Naive B cell (primary cell): ENCODE measurements around the gene PHPT1. TPM values are rescaled to one million over a fixed set of nuclear protein-coding genes. Genes with fewer than 3 reads are reported as not detected.

Source experiments
- ATAC-seq, 2 donors: fragments of 150-1000 bp; cut with Tn5 transposase; 2 replicates each; pipeline ENCODE4 v1.10.0; 2021; ENCODE audit warnings: low read depth in 2 of 2, mild to moderate bottlenecking in 2 of 2, moderate library complexity in 2 of 2
- DNase-seq: peaks from one replicate; pipeline ENCODE4 v3.0.0; 2022
- H3K27ac Mint-ChIP-seq, 6 donors: one replicate each; pipeline ENCODE4 v1.8.0; 2020 to 2022; ENCODE audit warnings: mild to moderate bottlenecking in 6 of 6, mixed read lengths in 6 of 6, moderate library complexity in 5 of 6, inconsistent platforms in 2 of 6
- H3K27me3 Mint-ChIP-seq, 3 donors: one replicate each; pipeline ENCODE4 v1.8.0; 2021 to 2022; ENCODE audit warnings: mixed read lengths in 3 of 3, mild to moderate bottlenecking in 1 of 3
- H3K36me3 Mint-ChIP-seq, 2 donors: one replicate each; pipeline ENCODE4 v1.8.0; 2020 to 2022; ENCODE audit warnings: mixed read lengths in 2 of 2, inconsistent platforms in 1 of 2, mild to moderate bottlenecking in 1 of 2
- H3K4me1 Mint-ChIP-seq, 3 donors: one replicate each; pipeline ENCODE4 v1.8.0; 2020 to 2022; ENCODE audit warnings: mixed read lengths in 3 of 3, inconsistent platforms in 1 of 3, mild to moderate bottlenecking in 1 of 3, moderate library complexity in 1 of 3
- H3K4me3 Mint-ChIP-seq, 8 donors: one replicate each; pipeline ENCODE4 v1.8.0; 2020 to 2022; ENCODE audit warnings: mild to moderate bottlenecking in 8 of 8, mixed read lengths in 8 of 8, moderate library complexity in 8 of 8, inconsistent platforms in 2 of 8
- H3K9me3 Mint-ChIP-seq, 7 donors: one replicate each; pipeline ENCODE4 v1.8.0; 2020 to 2022; ENCODE audit warnings: mixed read lengths in 7 of 7, mild to moderate bottlenecking in 5 of 7, inconsistent platforms in 2 of 7, moderate library complexity in 1 of 7
- polyA plus RNA-seq, 6 donors: library from polyadenylated mRNA; unstranded; fragments of 300-500 nt; fragmentation: Illumina TruSeq; gene quantifications; one replicate each; pipeline ENCODE4 v1.2.3, GENCODE V29; 2021; ENCODE audit warnings: low read depth in 6 of 6

The PHPT1 gene
- polyA plus RNA-seq, 6 donors from 2014 or later, result 48.0 to 67.7 (median 49.6) TPM

DNA sequence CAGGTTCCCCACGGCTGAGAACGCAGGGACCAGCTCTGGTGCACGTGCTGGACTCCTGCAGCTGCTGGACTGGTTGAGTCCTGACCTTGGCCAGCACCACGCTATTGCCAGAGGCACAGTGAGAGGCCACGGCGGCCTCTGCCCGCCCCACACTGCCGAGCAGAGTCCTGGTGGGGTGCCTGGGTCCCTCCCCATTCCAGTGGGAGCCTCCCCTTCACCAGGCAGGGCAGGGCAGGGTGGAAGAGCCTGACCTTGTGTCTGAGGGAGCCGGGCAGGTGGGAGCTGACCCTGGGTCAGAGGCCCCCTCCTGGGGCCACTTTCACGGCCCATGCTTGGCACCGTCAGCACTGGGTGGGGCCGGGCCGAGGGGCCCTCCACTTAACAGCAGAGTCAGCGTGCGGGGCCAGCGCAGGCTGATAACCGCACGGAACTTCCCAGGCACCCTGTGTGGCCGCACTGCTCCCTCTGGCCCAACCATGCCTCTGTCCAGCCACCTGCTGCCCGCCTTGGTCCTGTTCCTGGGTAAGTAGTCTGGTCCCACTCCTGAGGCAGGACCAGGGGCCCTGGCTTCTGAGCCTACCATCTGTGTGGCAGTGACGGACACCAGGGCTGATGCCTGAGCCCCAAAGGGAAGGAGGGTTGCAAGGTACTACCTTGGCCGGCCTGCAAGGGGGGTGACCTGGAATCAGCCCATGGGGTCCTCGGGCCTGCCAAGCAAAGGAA lies 2.9 kb downstream of the PHPT1 start, which contains the start of gene MAMDC4:
MAMDC4 (plus strand) TSS at position 406 of the 723 bp plus-strand sequence; CDS start at position 477, 71 bp downstream.
- no peak for ATAC-seq
- Mint-ChIP-seq H3K9me3 (peaks cover 0 to 2% (median 0%) of the 10 kb centered on the region in 7 donors), H3K27ac (peak within 1 kb of the TSS in 1 of 6 donors; percentile 29)

GRCh38 chr9:136852664-136853595 lies 3.7 kb downstream of the PHPT1 start:
- no peak overlapping the region for H3K4me3 Mint-ChIP-seq
- no peaks in the 10 kb centered on the region for H3K36me3 Mint-ChIP-seq
- H3K27ac Mint-ChIP-seq, result no peak overlapping the region
- H3K9me3 Mint-ChIP-seq, result peaks cover 0 to 2% (median 0%) of the 10 kb centered on the region in 7 donors
- no peak for DNase-seq
- ATAC-seq, result no peak
- H3K4me1 Mint-ChIP-seq, result peaks cover 6 to 14% (median 8%) of the 10 kb centered on the region in 3 donors
- H3K27me3 Mint-ChIP-seq, result peaks cover 2 to 4% (median 3%) of the 10 kb centered on the region in 3 donors

More for the DNA sequence above, 2.9 kb downstream of the PHPT1 start, which contains the start of gene MAMDC4:
- Mint-ChIP-seq H3K4me3 (peak within 1 kb of the TSS in 5 of 8 donors; percentile 22 to 63 (median 45)), H3K27me3 (peaks cover 4 to 10% (median 8%) of the 10 kb centered on the region in 3 donors), H3K4me1 (peaks cover 12 to 21% (median 13%) of the 10 kb centered on the region in 3 donors), H3K36me3 (no peaks in the 10 kb centered on the region)
- DNase-seq, result no peak

DNA sequence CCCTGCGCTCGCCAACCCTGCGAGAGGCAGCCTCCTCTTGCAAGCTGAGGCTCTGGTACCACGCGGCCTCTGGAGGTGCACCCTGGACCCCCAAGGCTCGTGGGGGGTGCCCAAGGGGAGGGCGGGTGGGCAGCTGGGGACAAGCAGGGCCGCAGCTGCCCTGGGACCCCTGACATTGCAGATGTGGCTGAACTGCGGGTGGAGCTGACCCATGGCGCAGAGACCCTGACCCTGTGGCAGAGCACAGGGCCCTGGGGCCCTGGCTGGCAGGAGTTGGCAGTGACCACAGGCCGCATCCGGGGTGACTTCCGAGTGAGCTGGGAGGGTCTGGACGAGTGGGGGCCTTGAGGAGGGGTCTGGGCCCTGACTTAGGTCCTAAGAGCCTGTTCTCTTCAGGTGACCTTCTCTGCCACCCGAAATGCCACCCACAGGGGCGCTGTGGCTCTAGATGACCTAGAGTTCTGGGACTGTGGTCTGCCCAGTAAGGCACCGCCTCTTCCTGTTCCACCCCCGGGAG lies 4.4 kb downstream of the PHPT1 start:
- ATAC-seq (no peak), DNase-seq (no peak)
- Mint-ChIP-seq H3K36me3 (no peaks in the 10 kb centered on the region), H3K4me3 (no peak overlapping the region), H3K27ac (no peak overlapping the region), H3K27me3 (peaks cover 0 to 4% (median 0%) of the 10 kb centered on the region in 3 donors), H3K9me3 (peaks cover 0 to 2% (median 0%) of the 10 kb centered on the region in 7 donors), H3K4me1 (peaks cover 2 to 11% (median 7%) of the 10 kb centered on the region in 3 donors)

DNA sequence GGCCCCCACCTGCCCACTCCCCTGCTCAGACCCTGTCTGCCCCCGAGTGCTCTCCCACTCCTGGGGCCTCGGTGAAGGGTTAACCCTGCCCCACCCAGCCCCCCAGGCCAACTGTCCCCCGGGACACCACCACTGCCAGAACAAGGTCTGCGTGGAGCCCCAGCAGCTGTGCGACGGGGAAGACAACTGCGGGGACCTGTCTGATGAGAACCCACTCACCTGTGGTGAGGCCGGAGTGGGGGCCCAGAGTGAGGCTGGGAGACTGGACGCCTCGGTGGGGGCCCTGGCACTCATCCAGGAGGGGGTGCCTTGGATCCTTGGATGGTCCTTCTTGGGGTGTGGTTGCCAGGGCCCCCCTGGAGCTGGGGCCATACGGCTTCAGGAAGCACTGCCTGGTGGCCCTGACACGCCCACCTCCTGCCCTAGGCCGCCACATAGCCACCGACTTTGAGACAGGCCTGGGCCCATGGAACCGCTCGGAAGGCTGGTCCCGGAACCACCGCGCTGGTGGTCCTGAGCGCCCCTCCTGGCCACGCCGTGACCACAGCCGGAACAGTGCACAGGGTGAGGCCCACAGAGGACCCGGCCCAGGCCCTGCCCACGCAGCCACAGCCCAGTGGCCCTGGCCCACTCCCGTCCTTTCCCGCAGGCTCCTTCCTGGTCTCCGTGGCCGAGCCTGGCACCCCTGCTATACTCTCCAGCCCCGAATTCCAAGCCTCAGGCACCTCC lies 5.1 kb downstream of the PHPT1 start:
- ATAC-seq, result no peak
- Mint-ChIP-seq H3K4me1 (peaks cover 0 to 7% (median 5%) of the 10 kb centered on the region in 3 donors), H3K27ac (no peak overlapping the region), H3K4me3 (no peak overlapping the region), H3K27me3 (peaks cover 0 to under 1% (median 0%) of the 10 kb centered on the region in 3 donors), H3K9me3 (no peaks in the 10 kb centered on the region), H3K36me3 (no peaks in the 10 kb centered on the region)
- DNase-seq, result no peak

DNA sequence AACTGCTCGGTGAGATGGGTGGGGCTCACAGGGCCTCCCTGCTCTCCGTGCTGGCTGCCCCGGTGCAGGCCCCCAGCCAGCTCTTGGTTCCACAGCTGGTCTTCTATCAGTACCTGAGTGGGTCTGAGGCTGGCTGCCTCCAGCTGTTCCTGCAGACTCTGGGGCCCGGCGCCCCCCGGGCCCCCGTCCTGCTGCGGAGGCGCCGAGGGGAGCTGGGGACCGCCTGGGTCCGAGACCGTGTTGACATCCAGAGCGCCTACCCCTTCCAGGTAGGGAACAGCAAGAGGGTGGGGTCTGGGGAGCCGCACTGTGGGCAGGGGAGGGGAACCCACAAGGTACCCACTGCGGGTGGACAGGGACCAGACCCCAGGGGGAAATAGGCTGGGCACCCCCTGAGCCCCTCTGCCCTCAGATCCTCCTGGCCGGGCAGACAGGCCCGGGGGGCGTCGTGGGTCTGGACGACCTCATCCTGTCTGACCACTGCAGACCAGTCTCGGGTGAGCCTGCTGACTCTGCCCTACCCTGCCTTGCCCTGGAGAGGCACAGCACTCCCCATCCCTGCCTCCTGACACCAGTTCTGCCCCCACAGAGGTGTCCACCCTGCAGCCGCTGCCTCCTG lies 5.7 kb downstream of the PHPT1 start:
- ATAC-seq (no peak), DNase-seq (no peak)
- no peaks in the 10 kb centered on the region for H3K36me3 Mint-ChIP-seq
- no peaks in the 10 kb centered on the region for H3K9me3 Mint-ChIP-seq
- H3K27ac Mint-ChIP-seq, result no peak overlapping the region
- H3K4me3 Mint-ChIP-seq, result no peak overlapping the region
- peaks cover 0 to 4% (median under 1%) of the 10 kb centered on the region in 3 donors for H3K4me1 Mint-ChIP-seq
- H3K27me3 Mint-ChIP-seq, result no peaks in the 10 kb centered on the region

GRCh38 chr9:136855461-136856078 lies 6.4 kb downstream of the PHPT1 start:
- Mint-ChIP-seq H3K27me3 (no peaks in the 10 kb centered on the region), H3K9me3 (no peaks in the 10 kb centered on the region), H3K4me3 (no peak overlapping the region), H3K36me3 (no peaks in the 10 kb centered on the region), H3K27ac (no peak overlapping the region), H3K4me1 (peaks cover 3 to 4% (median 3%) of the 10 kb centered on the region in 3 donors)
- ATAC-seq, result no peak
- DNase-seq, result no peak

- DNase-seq, result no peak
- peaks cover 3 to 7% (median 5%) of the 10 kb centered on the region in 3 donors for H3K4me1 Mint-ChIP-seq
Observed at GRCh38 chr9:136856079-136856476, 6.9 kb downstream of the PHPT1 start.

GRCh38 chr9:136856541-136857141 lies 7.4 kb downstream of the PHPT1 start:
- Mint-ChIP-seq H3K27me3 (no peaks in the 10 kb centered on the region), H3K9me3 (no peaks in the 10 kb centered on the region), H3K4me3 (no peak overlapping the region), H3K4me1 (peaks cover 3 to 7% (median 5%) of the 10 kb centered on the region in 3 donors), H3K27ac (no peak overlapping the region), H3K36me3 (no peaks in the 10 kb centered on the region)
- ATAC-seq (no peak), DNase-seq (no peak)

More at GRCh38 chr9:136856079-136856476, 6.9 kb downstream of the PHPT1 start:
- no peaks in the 10 kb centered on the region for H3K36me3 Mint-ChIP-seq
- H3K9me3 Mint-ChIP-seq, result no peaks in the 10 kb centered on the region
- H3K4me3 Mint-ChIP-seq, result no peak overlapping the region
- no peak overlapping the region for H3K27ac Mint-ChIP-seq
- no peak for ATAC-seq
- no peaks in the 10 kb centered on the region for H3K27me3 Mint-ChIP-seq

DNA sequence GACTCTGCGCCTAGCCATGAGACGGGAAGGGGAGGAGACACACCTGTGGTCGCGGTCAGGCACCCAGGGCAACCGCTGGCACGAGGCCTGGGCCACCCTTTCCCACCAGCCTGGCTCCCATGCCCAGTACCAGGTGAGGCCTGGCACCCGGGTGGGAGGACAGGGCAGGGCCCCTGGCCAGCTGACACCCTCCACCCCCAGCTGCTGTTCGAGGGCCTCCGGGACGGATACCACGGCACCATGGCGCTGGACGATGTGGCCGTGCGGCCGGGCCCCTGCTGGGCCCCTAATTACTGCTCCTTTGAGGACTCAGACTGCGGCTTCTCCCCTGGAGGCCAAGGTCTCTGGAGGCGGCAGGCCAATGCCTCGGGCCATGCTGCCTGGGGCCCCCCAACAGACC lies 8.0 kb downstream of the PHPT1 start:
- H3K4me3 Mint-ChIP-seq, result no peak overlapping the region
- H3K27me3 Mint-ChIP-seq, result no peaks in the 10 kb centered on the region
- DNase-seq (no peak), ATAC-seq (no peak)
- peaks cover 3 to 7% (median 5%) of the 10 kb centered on the region in 3 donors for H3K4me1 Mint-ChIP-seq
- H3K9me3 Mint-ChIP-seq, result no peaks in the 10 kb centered on the region
- no peaks in the 10 kb centered on the region for H3K36me3 Mint-ChIP-seq
- H3K27ac Mint-ChIP-seq, result no peak overlapping the region

DNA sequence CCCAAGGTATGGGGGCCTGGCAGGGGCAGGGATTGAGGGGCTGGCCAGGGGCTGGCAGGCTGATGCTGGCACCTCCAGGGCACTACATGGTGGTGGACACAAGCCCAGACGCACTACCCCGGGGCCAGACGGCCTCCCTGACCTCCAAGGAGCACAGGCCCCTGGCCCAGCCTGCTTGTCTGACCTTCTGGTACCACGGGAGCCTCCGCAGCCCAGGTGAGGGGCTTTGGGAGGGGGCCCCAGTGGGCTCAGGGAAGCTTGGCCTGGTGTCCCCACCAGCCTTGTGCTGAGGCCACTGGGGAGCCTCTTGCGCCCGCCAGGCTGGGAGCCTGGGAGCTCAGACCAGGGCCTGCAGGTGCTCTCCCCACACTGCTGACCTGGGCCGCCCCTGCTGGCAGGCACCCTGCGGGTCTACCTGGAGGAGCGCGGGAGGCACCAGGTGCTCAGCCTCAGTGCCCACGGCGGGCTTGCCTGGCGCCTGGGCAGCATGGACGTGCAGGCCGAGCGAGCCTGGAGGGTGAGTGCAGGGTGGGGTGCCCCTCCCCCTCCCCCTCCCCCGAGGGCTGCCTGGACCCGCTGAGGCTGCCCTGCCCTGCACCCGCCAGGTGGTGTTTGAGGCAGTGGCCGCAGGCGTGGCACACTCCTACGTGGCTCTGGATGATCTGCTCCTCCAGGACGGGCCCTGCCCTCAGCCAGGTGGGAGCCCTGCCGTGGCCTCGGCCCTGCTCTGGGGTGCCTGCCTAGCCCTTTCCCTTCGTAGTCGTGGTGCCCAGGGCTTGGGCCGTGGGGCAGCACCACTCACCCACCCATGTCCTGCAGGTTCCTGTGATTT lies 8.6 kb downstream of the PHPT1 start:
- DNase-seq, result no peak

GRCh38 chr9:136858452-136858843 lies 9.2 kb downstream of the PHPT1 start:
- no peak for ATAC-seq
- no peak overlapping the region for H3K4me3 Mint-ChIP-seq
- H3K4me1 Mint-ChIP-seq, result peaks cover 3 to 8% (median 5%) of the 10 kb centered on the region in 3 donors
- H3K27ac Mint-ChIP-seq, result no peak overlapping the region
- no peaks in the 10 kb centered on the region for H3K27me3 Mint-ChIP-seq
- no peaks in the 10 kb centered on the region for H3K9me3 Mint-ChIP-seq
- no peaks in the 10 kb centered on the region for H3K36me3 Mint-ChIP-seq
- no peak for DNase-seq

More for the DNA sequence above, 8.6 kb downstream of the PHPT1 start:
- Mint-ChIP-seq H3K27ac (no peak overlapping the region), H3K36me3 (no peaks in the 10 kb centered on the region), H3K27me3 (no peaks in the 10 kb centered on the region), H3K4me1 (peaks cover 3 to 7% (median 5%) of the 10 kb centered on the region in 3 donors), H3K9me3 (no peaks in the 10 kb centered on the region), H3K4me3 (no peak overlapping the region)
- ATAC-seq, result no peak
